ENCODE results near the gene ONECUT2. TPM values are rescaled to one million over a fixed set of nuclear protein-coding genes. Genes with fewer than 3 reads are reported as not detected.
A peak's percentile ranks its signal among the peaks of the same experiment; 100 is the strongest.

The ONECUT2 gene
- polyA plus RNA-seq, 3 donors = 0.10 to 0.14 (median 0.12) TPM

DNA sequence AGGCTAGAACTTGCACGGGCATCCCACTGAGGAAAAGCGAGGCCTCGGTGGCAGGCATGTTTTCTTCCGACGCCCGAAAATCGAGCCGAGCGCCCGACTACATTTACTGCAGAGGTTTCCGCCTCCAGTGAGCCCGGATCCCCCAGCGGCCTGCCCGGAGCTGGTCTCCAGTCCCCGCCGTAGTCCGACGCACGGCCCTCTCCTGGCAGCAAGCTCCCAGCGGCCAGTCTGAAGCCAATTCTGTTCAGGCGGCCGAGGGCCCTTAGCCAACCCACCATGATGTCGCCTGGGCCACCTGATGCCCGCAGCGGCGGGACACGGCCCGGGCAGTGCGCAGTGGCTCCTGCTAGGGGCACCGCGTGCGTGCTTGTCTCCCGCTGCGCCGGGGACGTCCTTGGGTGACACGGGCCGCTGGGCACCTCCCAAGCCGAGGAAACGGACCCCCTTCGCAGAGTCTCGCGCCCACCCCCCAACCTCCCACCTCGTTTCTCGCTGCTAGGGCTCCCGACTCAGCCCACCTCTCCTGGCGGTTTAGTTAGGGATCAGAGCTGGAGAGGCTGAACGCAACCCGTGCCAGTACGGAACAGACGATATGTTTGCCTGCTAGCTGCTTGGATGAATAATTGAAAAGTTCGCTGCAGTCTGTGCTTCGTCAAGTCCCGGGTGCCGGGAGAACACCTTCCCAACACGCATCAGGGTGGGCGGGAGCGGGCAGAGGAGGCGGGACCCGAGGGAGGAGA is 5.3 kb downstream of the ONECUT2 start:
- no peak for DNase-seq (ENCODE audit: extremely low read depth in 1 of 11, low read depth in 9 of 11, low spot score in 4 of 11)

DNA sequence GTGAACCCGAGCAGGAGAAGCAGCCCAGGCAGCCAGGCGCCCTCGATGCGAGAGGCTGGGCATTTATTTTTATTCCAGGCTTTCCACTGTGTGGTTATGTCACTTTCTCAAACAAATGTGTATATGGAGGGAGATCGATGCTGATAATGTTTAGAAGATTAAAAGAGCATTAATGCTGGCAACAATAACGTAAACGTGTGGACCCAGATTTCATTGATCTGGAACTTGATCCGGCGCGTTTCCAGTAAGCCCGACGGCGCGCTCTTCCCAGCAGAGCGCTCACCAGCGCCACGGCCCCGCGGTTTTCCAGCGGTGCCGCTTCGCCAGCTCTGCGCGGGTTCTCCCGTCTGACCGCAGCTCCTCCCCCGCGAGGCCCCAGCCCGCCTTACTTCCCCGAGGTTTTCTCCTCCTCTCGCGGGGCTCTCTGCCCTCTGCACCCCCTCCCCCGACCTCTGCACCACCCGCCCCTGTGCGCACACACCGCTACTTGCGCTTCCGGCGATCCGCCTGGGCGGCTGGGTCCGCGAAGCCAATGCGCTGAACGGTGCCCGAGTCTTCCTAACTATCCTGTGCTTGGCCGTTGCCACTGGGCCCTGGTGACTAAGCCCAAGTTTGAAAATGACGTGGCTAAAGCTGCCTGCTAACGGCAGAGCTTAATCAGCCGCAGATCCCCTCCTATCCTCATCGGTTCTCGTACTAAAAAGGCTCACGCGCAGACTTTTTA is 6.1 kb downstream of the ONECUT2 start:
- DNase-seq (ENCODE audit: extremely low read depth in 1 of 11, low read depth in 9 of 11, low spot score in 4 of 11) = no peak

- DNase-seq (ENCODE audit: extremely low read depth in 1 of 11, low read depth in 9 of 11, low spot score in 4 of 11) = no peak
Measured at GRCh38 chr18:57443247-57443646, 8.1 kb downstream of the ONECUT2 start.

DNA sequence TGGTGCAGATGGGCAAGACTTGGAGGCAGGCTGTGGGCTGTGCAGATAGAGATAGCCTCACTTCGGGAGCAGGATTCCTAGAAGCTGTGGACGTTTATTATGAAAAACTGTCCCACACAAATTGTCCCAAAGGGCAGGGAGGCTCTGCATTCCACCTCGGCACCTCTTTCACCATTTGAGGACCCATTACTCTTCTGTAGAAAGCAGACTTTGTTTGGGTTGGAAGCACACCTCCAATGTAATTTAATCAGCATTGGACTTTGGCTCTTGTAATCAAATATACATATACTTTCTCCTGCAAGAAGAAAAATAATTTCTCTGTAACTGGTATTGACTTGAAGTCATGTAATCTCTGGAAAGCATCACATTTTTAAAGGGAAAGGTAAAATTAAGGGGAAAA is 8.5 kb downstream of the ONECUT2 start:
- no peak for DNase-seq (ENCODE audit: extremely low read depth in 1 of 11, low read depth in 9 of 11, low spot score in 4 of 11)

DNA sequence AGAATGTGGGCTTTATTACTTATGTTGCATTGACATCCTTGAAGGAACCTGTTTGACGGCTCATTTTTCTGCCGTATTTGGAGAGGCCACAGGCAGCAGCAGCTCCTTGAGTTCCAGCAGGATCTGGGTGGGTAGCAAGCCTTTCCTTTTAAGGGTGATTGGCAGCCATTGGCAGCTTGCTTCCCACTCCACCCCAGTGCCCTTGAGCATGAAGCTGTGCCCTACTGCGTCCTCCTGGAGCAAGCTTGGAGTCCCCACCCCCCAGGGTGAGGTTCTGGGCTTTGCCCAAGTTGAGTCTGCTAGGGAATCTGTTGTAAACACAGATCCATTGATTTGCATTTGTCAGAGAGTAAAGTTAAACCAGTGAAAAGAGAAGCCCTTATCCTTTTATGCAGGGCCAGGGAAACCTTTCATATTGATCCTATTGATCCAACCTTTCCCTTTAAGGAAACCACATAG is 9.2 kb downstream of the ONECUT2 start:
- DNase-seq (ENCODE audit: extremely low read depth in 1 of 11, low read depth in 9 of 11, low spot score in 4 of 11) = no peak

- DNase-seq (ENCODE audit: extremely low read depth in 1 of 11, low read depth in 9 of 11, low spot score in 4 of 11) = no peak
Measured at GRCh38 chr18:57445488-57446319, 10.5 kb downstream of the ONECUT2 start.

DNA sequence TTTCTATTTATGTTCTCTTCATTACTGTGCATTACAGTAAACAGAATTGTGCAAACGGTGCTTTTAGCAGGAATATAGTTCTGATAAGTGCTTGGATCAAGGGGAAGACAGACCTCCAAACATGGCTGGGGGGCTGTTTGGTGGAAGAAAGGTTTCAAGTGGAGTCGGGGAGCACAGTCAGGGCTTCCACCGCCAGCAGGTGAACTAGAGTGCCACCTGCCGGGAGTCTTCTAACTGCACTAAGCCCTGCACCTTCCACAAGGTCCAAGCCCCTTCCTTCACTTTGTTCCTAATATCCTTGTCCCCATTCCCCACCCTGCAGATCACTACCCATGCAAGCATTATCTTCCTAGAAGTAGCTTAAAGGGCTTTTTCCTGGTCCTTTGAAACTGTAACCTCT is 11.1 kb downstream of the ONECUT2 start:
- DNase-seq (ENCODE audit: extremely low read depth in 1 of 11, low read depth in 9 of 11, low spot score in 4 of 11) = no peak

DNA sequence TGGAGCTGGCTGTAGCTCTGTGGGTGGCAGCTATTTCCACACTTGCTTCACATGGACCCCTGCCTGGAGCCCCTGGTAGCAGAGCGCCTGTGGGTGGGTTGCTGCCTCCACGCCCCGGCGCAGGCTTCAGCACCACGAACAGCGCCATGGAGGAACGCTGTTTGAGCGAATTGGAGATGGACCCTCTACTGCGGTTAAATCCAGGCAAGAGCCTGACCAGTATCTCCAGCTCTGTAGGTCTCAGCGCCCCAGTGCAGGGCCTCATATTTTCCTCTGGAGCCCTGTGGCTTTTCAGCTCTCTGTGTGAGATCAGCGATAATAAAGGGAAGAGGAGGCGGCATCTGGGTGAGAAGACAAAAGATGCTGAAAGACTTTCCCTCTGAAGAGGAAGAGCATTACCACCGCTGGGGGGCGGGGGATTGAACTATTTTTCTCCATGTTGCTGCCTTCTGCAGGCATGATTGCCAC is 12.0 kb downstream of the ONECUT2 start:
- DNase-seq (ENCODE audit: extremely low read depth in 1 of 11, low read depth in 9 of 11, low spot score in 4 of 11) = peak in 6 of 11 donors; percentile 60 to 76 (median 68)

GRCh38 chr18:57455576-57456129 is 20.5 kb downstream of the ONECUT2 start:
- no peak for DNase-seq (ENCODE audit: extremely low read depth in 1 of 11, low read depth in 9 of 11, low spot score in 4 of 11)

DNA sequence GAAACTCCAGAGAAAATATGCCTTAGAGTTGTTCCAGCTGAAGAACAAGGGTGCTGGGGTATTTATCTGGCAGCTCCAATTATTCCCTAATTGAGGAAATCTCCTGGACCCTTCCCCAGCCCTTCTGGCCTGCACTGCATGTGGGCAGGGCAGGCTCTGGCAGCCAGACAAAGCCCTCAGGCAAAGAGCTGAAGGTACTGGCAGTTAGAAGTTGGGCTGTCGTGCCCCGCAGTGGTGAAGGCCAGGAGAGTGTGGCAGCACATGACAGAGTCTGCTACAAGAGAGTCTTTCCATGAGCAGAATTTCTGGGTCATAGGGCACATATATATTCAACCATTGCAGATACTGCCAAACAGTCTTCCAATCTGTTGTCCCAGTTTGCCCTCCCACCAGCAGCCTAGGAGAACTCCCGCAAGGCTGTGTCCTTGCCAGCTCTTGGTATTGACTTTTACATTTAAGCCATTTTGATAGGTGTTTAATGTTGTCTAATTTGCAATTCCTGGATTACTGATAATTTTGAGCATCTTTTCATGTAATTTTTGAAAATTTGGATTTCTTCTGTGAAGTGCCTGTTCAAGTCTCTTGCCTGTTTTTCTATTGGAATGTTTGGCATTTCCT is 26.6 kb downstream of the ONECUT2 start:
- no peak for DNase-seq (ENCODE audit: extremely low read depth in 1 of 11, low read depth in 9 of 11, low spot score in 4 of 11)

DNA sequence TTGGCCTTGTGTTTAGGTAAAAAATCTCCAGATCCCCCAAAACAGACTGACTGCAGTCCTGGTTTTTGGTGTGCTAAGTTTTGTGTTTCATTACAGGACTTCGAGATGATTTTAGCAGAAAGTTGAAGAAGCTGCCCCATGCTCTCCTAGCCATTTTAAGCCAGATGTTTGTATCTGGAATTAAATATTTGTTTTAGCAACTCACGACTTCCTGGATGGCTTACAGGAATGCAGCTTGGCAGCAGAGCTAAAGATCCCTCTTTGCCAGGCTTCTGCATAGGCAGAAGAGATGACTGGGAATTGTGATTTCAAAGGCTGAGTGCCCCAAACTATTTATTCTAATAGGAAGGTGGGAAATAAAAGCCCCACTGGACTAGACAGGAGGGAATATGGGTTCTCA is 31.1 kb downstream of the ONECUT2 start:
- DNase-seq (ENCODE audit: extremely low read depth in 1 of 11, low read depth in 9 of 11, low spot score in 4 of 11) = no peak

GRCh38 chr18:57466745-57467409 is 31.7 kb downstream of the ONECUT2 start:
- DNase-seq (ENCODE audit: extremely low read depth in 1 of 11, low read depth in 9 of 11, low spot score in 4 of 11) = peak in 1 of 11 donors; percentile 4

DNA sequence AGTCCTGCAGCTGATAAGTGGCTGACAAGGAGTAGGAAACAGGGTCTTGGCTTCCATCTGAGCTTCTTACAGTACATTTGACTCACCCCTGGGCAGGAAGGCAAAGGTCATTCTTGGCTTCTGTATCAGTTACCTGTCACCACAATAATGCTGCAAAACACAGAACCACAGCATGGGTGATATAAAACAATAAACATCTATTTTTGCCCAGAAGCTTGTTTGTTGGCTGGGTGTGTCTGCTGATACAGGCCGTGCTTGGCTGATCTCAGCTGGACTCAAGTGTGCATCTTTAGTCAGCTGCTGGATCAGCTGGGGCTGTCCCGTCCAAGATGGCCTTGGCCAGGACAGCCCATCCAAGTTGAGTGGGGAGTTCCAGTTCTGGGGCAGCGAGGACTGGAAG is 34.7 kb downstream of the ONECUT2 start:
- DNase-seq (ENCODE audit: extremely low read depth in 1 of 11, low read depth in 9 of 11, low spot score in 4 of 11) = no peak

- DNase-seq (ENCODE audit: extremely low read depth in 1 of 11, low read depth in 9 of 11, low spot score in 4 of 11) = no peak
Measured at GRCh38 chr18:57475408-57475807, 40.2 kb downstream of the ONECUT2 start.

- DNase-seq (ENCODE audit: extremely low read depth in 1 of 11, low read depth in 9 of 11, low spot score in 4 of 11) = no peak
Measured at GRCh38 chr18:57475903-57476302, 40.7 kb downstream of the ONECUT2 start.

GRCh38 chr18:57480733-57481132 is 45.6 kb downstream of the ONECUT2 start:
- no peak for DNase-seq (ENCODE audit: extremely low read depth in 1 of 11, low read depth in 9 of 11, low spot score in 4 of 11)

- DNase-seq (ENCODE audit: extremely low read depth in 1 of 11, low read depth in 9 of 11, low spot score in 4 of 11) = no peak
Measured at GRCh38 chr18:57497372-57498294, 62.5 kb downstream of the ONECUT2 start.
